HepG2 (cell line): ENCODE data around the gene TEX22.

Experiments used
- GTF2F1 ChIP-seq: fragments of 150-350 bp; IDR thresholded peaks from 2 replicates; pipeline ENCODE4 v1.6.1; 2014; ENCODE audit warnings: low read length
- YY1 ChIP-seq: IDR thresholded peaks from 2 replicates; pipeline ENCODE4 v1.6.1; 2011; ENCODE audit warnings: low read length, low read depth, moderate library complexity, mild to moderate bottlenecking; ENCODE audit not compliant: insufficient read depth, insufficient replicate concordance
- ZNF12 ChIP-seq: sonication (generic); formaldehyde crosslinking; IDR thresholded peaks from 2 replicates; pipeline ENCODE4 v1.5.0; 2020; ENCODE audit warnings: missing genetic modification reagents
- ZNF678 ChIP-seq: sonication (generic); formaldehyde crosslinking; IDR thresholded peaks from 2 replicates; pipeline ENCODE4 v1.4.0; 2020; ENCODE audit warnings: mild to moderate bottlenecking, missing genetic modification reagents
- TF ChIP-seq, protein P1 (sequence below): sonication (generic); formaldehyde crosslinking; IDR thresholded peaks from 2 replicates; pipeline ENCODE4 v1.5.0; 2020; ENCODE audit warnings: mild to moderate bottlenecking, missing genetic modification reagents, moderate library complexity

GRCh38 chr14:105421723-105422615, 23.6 kb downstream of the TEX22 start:
- TF ChIP-seq YY1 (no peak), ZNF678 (CRISPR knock-in tag) (no peak), ZNF12 (CRISPR knock-in tag) (no peak), GTF2F1 (no peak)
- TF ChIP-seq, protein P1, sequence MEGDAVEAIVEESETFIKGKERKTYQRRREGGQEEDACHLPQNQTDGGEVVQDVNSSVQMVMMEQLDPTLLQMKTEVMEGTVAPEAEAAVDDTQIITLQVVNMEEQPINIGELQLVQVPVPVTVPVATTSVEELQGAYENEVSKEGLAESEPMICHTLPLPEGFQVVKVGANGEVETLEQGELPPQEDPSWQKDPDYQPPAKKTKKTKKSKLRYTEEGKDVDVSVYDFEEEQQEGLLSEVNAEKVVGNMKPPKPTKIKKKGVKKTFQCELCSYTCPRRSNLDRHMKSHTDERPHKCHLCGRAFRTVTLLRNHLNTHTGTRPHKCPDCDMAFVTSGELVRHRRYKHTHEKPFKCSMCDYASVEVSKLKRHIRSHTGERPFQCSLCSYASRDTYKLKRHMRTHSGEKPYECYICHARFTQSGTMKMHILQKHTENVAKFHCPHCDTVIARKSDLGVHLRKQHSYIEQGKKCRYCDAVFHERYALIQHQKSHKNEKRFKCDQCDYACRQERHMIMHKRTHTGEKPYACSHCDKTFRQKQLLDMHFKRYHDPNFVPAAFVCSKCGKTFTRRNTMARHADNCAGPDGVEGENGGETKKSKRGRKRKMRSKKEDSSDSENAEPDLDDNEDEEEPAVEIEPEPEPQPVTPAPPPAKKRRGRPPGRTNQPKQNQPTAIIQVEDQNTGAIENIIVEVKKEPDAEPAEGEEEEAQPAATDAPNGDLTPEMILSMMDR (CRISPR knock-in tag): no peak
